Effector CD8-positive, alpha-beta T cell (primary cell): Measurements from ENCODE around the gene LCE7A.

Experiments used
- DNase-seq: peaks from one replicate; lab custom pipeline; 2025; lab: John Stamatoyannopoulos, UW
- total RNA-seq, 4 experiments: gene quantifications; one replicate each; lab custom pipeline; 2026; lab: John Stamatoyannopoulos, UW

The LCE7A gene, protein sequence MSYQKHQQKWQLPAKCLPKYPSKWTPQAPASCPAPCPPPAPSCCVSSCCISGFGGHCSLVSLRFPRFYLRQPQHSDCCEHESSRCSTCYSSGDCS
- total RNA-seq = 0 reads per million in 4 experiments

- DNase-seq = no peak
Measured at GRCh38 chr1:152859696-152860095, at the start of gene LCE7A. TSS of gene LCE7A (plus strand) at chr1:152859996. CDS start at chr1:152860698, 702 bp downstream.

DNA sequence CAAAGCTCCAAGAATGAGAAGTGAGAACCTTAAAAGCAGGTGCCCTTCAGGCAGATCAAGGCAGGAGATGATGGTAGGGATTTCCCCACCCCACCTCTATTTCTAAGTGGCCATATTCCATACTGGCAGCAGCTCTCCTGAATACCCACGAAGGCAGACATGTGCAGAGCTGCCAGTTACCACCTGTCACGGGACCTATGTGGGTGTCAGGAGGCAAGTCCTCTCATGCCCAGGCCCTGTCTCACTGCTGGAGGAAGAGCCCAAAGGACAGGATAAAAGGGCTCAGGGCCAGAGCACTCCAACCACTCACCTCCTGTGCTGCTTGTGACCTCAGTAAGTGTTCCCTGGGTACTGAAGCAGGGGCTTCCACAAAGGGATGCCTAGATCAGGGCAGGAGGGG is 48.7 kb upstream of the LCE7A start:
- no peak for DNase-seq

GRCh38 chr1:152811671-152812070 is 48.1 kb upstream of the LCE7A start, which contains the start of gene LCE1B:
TSS of gene LCE1B (plus strand) at chr1:152811971. CDS start at chr1:152812447, 476 bp downstream.
- no peak for DNase-seq

DNA sequence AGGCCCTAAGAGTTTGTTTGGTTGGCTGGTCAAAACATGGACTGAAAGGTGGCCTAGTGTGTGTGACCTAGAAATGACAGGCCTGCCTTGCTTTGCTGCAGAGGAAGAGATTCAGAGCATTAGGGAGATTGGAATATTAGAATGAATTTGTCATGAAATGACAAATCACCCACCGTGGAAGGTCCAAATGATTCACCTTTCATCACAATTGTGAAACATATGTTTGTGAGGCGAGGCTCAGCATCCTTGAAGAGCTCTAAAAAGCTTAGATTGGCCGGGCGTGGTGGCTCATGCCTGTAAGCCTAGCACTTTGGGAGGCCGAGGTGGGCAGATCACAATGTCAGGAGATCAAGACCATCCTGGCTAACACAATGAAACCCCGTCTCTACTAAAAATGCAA is 42.5 kb upstream of the LCE7A start:
- DNase-seq = no peak

DNA sequence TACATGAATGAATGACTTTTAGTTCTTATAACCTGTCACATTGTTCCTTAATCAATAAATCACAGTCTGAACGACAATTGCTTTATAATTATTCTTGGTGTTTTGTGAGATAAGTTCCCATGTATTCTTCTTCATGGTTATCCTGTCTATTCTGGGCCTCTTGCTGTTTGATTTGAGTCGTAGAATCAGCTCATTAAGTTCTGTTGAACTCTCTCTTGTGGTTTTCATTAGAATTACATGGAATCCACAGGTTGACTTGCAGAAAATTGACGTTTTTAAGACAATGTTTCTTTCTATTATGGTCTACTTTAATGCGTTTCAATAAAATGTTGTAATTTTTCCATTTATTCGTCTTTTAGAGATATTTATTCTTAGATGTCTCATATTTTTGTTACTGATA is 36.5 kb upstream of the LCE7A start:
- DNase-seq = no peak

GRCh38 chr1:152824964-152825363 is 34.8 kb upstream of the LCE7A start:
- no peak for DNase-seq

DNA sequence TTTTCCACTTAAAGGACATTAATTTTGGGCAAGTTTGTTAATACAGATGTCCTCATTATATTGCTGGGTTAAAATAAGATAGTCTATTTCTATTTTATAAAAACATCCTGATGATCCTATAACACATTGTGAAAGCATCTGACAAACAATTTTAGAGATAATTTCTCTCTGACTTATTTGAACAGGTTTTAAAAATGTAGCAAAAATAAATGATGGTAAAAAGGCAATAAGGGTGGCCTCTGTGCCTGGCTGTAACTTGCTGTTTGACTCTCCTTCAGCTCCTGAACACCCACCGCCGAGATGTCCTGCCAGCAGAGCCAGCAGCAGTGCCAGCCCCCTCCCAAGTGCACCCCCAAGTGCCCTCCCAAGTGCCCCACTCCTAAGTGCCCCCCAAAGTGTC is 32.6 kb upstream of the LCE7A start, which contains the start of gene LCE1A:
Gene LCE1A, plus strand, starts transcription at position 301 of the 400 bp plus-strand sequence. Its CDS starts 0 bp downstream, at position 301.
- DNase-seq = no peak

- no peak for DNase-seq
Measured at GRCh38 chr1:152836870-152837269, 22.9 kb upstream of the LCE7A start.

DNA sequence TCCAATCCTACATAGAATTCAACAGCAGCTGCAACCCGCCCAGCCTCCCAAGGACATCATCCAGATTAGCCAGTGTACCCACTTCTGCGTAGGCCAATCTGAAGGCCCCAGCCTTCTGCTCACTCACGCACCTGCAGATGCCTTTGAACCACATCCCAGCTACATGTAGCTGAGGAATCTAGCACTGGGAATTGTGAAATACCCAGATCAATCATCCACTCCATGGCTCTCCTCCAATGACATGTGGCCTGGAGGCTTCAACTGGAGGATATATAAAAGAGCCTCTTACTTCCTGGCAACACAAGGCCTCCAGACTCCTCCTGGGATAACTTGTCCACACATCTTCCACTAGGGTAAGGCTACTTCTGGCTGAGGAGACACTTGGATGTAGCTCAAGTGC is 17.2 kb upstream of the LCE7A start, which contains the start of gene LCE6A:
Gene LCE6A, plus strand, starts transcription at position 301 of the 400 bp plus-strand sequence. CDS start 665 bp downstream, outside the sequence.
- no peak for DNase-seq

DNA sequence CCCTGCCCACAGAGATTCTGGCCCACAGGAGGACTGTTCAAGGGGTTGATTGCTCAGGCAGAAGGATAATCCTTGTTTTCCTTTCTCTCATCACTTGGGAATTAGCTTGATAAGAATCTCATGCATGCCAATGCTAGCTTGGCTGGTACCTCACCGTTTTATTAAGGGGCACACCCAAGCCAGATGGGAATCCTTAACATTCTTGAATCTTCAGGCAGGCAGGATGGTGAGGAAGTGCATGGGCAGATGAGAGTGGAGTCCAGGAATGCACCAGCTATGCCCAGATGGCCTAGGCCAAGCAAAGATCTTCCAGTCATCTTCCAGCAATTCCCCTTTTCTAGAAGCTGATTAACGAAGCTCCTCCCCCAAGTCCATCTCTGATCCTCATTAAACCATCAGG is 4.1 kb upstream of the LCE7A start:
- DNase-seq = no peak

DNA sequence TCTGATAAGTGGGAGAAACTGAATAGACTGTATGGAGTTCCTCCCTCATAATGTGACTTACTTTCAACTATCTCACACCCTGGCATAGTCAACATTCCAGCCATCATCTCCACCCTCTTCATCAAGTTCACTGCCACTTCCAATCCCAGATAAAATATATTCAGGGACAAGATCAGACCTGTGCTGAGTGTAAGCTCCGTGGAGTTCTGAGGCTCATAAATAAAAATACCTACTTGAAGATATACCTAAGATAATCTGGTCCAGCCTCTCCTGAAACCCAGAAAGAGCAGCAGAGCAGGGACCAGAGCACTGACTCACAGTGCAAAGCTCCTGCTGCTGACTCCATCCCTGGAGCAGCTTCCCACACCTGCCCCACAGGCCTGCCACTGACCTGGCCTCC is 1.7 kb upstream of the LCE7A start:
- no peak for DNase-seq

GRCh38 chr1:152860129-152860528 is 333 bp downstream of the LCE7A start:
- no peak for DNase-seq

DNA sequence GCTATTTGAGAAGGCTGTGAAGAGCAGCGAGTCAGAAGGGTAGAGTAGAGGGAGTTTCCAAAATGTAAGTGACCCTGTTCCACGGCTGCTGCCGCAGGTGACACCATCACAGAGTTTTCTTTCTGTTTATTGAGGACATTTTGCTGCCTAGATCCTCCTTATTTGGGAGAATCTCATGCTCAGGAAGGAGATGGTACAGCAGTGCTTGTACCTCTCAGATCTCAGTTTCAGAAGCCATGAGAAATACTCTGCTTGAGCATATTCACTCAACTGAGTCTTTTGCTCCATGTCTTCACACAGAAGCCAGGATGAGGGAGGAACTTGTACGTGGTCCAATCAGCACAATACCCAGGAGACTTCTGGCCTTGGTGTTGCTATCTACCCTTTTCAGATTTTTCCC is 1.6 kb downstream of the LCE7A start:
- no peak for DNase-seq

GRCh38 chr1:152864443-152864842 is 4.6 kb downstream of the LCE7A start:
- no peak for DNase-seq

DNA sequence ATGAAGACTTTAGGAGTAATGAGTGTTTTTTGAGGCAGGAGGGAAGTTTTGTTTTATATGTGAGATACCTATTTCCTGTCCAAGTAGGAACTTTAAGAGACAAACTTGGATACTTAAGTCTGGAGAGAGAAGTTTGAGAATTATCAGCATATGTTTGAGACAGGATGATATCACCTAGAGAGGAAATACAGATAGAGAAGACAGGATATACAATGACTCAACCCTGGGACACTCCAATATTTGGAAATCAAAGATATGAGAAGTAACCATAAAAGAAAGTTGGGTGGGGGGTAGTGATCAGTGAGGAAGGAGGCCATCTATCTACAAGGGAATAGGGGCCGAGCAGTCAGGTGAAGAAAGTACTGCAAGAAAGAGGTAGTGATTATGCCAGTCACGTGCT is 6.5 kb downstream of the LCE7A start:
- DNase-seq = no peak

DNA sequence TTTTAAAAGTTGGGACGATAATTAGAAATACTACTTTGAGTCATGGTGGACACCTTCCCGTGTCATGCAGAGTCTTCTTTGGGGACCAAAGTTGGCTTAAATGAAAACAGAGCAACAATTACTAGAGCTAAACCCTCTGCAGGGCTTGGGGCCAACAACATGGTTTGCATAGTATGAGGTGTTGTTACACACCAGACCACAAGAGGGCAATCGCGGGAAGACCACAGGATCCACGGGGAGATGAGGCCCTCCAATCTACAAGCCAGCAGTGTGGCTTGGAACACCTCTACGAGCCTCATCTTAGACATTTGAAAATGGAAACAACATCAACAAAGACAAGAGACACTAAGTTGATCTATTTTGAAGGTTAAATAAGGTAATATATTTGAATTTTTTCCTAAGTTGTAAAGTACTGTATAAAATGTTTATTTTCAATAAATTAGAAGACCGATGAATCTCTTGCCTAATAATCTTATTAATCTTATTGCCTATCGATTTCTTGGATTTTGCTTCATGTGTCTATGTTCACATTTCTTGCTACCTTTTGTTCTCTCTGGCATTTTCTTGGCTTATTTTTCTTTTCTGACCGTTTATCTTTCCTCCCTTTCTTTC is 10.1 kb downstream of the LCE7A start:
- no peak for DNase-seq

- no peak for DNase-seq
Measured at GRCh38 chr1:152870831-152871730, 11.3 kb downstream of the LCE7A start.

- DNase-seq = no peak
Measured at GRCh38 chr1:152871731-152872126, 11.9 kb downstream of the LCE7A start.

GRCh38 chr1:152873495-152873894 is 13.7 kb downstream of the LCE7A start:
- DNase-seq = no peak

GRCh38 chr1:152876827-152877226 is 17.0 kb downstream of the LCE7A start:
- no peak for DNase-seq

DNA sequence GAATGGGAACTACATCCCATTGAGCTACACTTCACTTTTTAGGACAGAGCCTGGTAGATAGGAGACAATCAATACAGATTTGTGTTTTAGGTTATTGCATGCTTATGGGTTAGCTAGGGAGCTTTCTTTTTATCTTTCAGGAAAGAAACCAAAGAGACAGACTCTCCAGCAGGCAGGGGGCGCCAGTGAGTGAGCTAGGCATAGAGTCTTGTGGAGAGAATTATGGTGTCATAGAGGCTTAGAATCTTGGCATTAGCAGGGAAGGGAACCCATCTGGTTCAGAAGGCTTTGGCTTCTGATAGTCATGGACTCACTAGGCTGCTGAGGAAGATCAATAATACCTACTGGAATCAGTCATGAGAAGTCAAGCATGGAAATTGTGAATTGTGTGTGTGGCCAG is 18.2 kb downstream of the LCE7A start, which contains the start of gene SMCP:
Gene SMCP, plus strand, starts transcription at position 281 of the 400 bp plus-strand sequence. CDS start 6,101 bp downstream, outside the sequence.
- no peak for DNase-seq

DNA sequence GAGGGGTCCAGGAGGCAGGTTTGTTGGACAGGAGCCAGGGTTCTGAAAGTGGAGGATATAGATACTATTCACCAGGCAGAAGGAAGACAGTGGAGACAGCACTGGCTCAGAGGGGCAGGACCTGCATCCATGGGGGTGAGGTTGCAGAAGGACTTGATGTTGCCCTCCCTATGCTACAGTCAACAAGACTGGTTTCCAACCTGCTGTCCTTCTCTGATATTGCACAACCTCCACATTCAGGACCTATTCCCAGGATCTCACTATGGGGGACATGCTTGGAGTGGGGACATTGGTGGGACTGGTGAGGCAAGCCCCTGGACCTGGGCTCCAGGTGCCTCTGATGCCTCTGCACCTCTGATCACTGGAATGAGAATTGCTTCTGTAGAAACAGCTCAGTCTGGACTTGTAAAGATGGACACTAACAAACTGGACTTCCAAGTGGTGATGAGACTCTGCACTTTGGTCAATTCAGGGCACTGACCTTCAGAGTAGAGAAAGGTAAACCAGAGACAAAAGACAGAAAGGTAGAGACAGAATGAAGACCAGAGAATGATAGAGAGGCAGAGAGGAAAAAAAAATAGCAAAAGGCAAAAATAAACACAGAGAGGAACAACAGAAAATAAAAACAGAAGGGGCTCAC is 19.9 kb downstream of the LCE7A start:
- no peak for DNase-seq
